ENCODE data around the gene MAST4. TPM values are rescaled to one million over a fixed set of nuclear protein-coding genes. Genes with fewer than 3 reads are reported as not detected.

MAST4 gene
- total and polyA plus RNA-seq, 2 donors (not counting 1 experiment from before 2014, with no cell fraction given), result 2.5 to 57.1 TPM

DNA sequence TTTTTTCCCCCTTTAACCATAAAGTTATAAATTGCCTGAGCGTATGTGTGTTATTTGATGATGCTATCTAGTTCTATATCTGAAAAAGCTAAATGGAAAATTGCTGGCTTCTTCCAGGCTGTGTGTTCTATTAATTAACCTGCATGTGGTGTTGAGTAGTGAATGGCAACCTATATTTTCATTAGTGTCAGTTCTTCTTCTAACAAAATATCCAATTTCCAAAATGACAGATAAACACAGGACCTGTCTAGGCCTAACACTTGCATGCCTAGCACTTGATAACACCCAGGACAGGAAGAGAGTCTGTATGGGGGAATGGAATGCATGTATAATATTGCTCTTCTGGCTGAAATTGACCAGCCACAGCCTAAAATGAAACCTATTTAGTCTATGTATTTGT, 508.7 kb downstream of the MAST4 start:
- no peaks in the 10 kb centered on the region for H4K20me1 ChIP-seq (ENCODE audit: control insufficient read depth, insufficient read depth, low read length, poor library complexity, severe bottlenecking)
- no peak overlapping the region for H3K4me2 ChIP-seq (replicated peaks; ENCODE audit: low read depth, low read length, poor library complexity, severe bottlenecking)
- H2AFZ ChIP-seq (ENCODE audit: insufficient read depth, low read depth, low read length, poor library complexity, severe bottlenecking), result no peak overlapping the region
- H3K9ac ChIP-seq (ENCODE audit: low read length), result no peak overlapping the region
- H3K79me2 ChIP-seq (ENCODE audit: control insufficient read depth, insufficient read depth, low read length), result no peaks in the 10 kb centered on the region
- H3K27ac ChIP-seq (ENCODE audit: low read length in 2 of 2), result no peak overlapping the region
- Mint-ChIP-seq H3K9me3 (ENCODE audit: insufficient read depth) (no peaks in the 10 kb centered on the region), H3K4me3 (no peak overlapping the region), H3K4me1 (no peaks in the 10 kb centered on the region), H3K27ac (no peak overlapping the region), H3K27me3 (no peaks in the 10 kb centered on the region)
- no peaks in the 10 kb centered on the region for H3K4me1 ChIP-seq (ENCODE audit: control insufficient read depth in 2 of 2, insufficient read depth in 2 of 2, low read length in 2 of 2)
- ChIA-PET POLR2A (no interaction called here), CTCF (no interaction called here)
- intact Hi-C loops (cut with micrococcal nuclease), result no loop called here
- TF ChIP-seq, protein P1, sequence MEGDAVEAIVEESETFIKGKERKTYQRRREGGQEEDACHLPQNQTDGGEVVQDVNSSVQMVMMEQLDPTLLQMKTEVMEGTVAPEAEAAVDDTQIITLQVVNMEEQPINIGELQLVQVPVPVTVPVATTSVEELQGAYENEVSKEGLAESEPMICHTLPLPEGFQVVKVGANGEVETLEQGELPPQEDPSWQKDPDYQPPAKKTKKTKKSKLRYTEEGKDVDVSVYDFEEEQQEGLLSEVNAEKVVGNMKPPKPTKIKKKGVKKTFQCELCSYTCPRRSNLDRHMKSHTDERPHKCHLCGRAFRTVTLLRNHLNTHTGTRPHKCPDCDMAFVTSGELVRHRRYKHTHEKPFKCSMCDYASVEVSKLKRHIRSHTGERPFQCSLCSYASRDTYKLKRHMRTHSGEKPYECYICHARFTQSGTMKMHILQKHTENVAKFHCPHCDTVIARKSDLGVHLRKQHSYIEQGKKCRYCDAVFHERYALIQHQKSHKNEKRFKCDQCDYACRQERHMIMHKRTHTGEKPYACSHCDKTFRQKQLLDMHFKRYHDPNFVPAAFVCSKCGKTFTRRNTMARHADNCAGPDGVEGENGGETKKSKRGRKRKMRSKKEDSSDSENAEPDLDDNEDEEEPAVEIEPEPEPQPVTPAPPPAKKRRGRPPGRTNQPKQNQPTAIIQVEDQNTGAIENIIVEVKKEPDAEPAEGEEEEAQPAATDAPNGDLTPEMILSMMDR (IDR thresholded peaks at IDR 0.05), result no peak
- no peak for TF ChIP-seq EZH2 (IDR thresholded peaks at IDR 0.05; ENCODE audit: borderline replicate concordance, insufficient read depth, low read depth, low read length, poor library complexity, severe bottlenecking)
- H3K9me3 ChIP-seq (ENCODE audit: control extremely low read depth in 1 of 3, control insufficient read depth in 2 of 3, insufficient read depth in 1 of 3, low read length in 2 of 3), result no peaks in the 10 kb centered on the region
- no CpG with 5 or more reads among the region's 1 CpG for WGBS (ENCODE audit: insufficient coverage)
- no peak overlapping the region for H3K4me3 ChIP-seq (ENCODE audit: control extremely low read depth in 1 of 5, extremely low read depth in 1 of 5, insufficient read depth in 1 of 5, low read depth in 2 of 5, low read length in 4 of 5)
- H3K27me3 ChIP-seq (replicated peaks in 1 of 4; ENCODE audit: control extremely low read depth in 1 of 4, control insufficient read depth in 3 of 4, insufficient read depth in 4 of 4, low read length in 3 of 4), result no peaks in the 10 kb centered on the region
- no peaks in the 10 kb centered on the region for H3K36me3 ChIP-seq (replicated peaks in 1 of 2; ENCODE audit: control extremely low read depth in 1 of 2, control insufficient read depth in 1 of 2, extremely low read depth in 1 of 2, insufficient read depth in 2 of 2, low read length in 1 of 2)
- ATAC-seq (ENCODE audit: low read depth), result no peak
- DNase-seq, result no peak

DNA sequence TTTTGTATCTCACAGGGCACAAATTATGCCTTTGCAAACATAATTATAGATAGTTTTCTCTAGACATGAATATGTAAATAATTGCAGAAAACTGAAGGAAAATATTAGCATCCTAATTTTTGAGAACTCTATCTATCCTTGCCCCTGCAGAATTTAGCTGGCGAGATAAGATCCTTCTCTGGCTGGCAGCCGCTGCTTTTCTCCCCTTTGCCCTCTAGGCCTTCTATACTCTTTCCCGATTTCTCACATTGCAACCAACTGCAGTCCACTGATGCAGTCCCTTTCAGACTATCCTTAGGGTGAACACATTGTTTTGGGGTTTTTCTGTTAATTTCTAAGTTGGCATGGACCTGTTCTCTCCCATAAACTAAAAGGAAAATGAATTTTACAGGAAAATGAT, 509.1 kb downstream of the MAST4 start:
- POLR2A ChIA-PET, result no interaction called here
- WGBS (ENCODE audit: insufficient coverage), result no CpG with 5 or more reads among the region's 3 CpGs
- Histone ChIP-seq H3K27me3 (replicated peaks in 1 of 4; ENCODE audit: control extremely low read depth in 1 of 4, control insufficient read depth in 3 of 4, insufficient read depth in 4 of 4, low read length in 3 of 4) (no peaks in the 10 kb centered on the region), H4K20me1 (ENCODE audit: control insufficient read depth, insufficient read depth, low read length, poor library complexity, severe bottlenecking) (no peaks in the 10 kb centered on the region), H3K4me2 (replicated peaks; ENCODE audit: low read depth, low read length, poor library complexity, severe bottlenecking) (no peak overlapping the region), H3K4me1 (ENCODE audit: control insufficient read depth in 2 of 2, insufficient read depth in 2 of 2, low read length in 2 of 2) (no peaks in the 10 kb centered on the region), H3K36me3 (replicated peaks in 1 of 2; ENCODE audit: control extremely low read depth in 1 of 2, control insufficient read depth in 1 of 2, extremely low read depth in 1 of 2, insufficient read depth in 2 of 2, low read length in 1 of 2) (no peaks in the 10 kb centered on the region), H3K9ac (ENCODE audit: low read length) (no peak overlapping the region), H3K9me3 (ENCODE audit: control extremely low read depth in 1 of 3, control insufficient read depth in 2 of 3, insufficient read depth in 1 of 3, low read length in 2 of 3) (no peaks in the 10 kb centered on the region), H2AFZ (ENCODE audit: insufficient read depth, low read depth, low read length, poor library complexity, severe bottlenecking) (no peak overlapping the region), H3K79me2 (ENCODE audit: control insufficient read depth, insufficient read depth, low read length) (no peaks in the 10 kb centered on the region), H3K4me3 (ENCODE audit: control extremely low read depth in 1 of 5, extremely low read depth in 1 of 5, insufficient read depth in 1 of 5, low read depth in 2 of 5, low read length in 4 of 5) (no peak overlapping the region), H3K27ac (ENCODE audit: low read length in 2 of 2) (no peak overlapping the region)
- no peak for TF ChIP-seq EZH2 (IDR thresholded peaks at IDR 0.05; ENCODE audit: borderline replicate concordance, insufficient read depth, low read depth, low read length, poor library complexity, severe bottlenecking)
- no peaks in the 10 kb centered on the region for H3K9me3 Mint-ChIP-seq (ENCODE audit: insufficient read depth)
- no peaks in the 10 kb centered on the region for H3K4me1 Mint-ChIP-seq
- DNase-seq (no peak), ATAC-seq (ENCODE audit: low read depth) (no peak)
- H3K27me3 Mint-ChIP-seq, result no peaks in the 10 kb centered on the region
- no peak overlapping the region for H3K4me3 Mint-ChIP-seq
- intact Hi-C loops (cut with micrococcal nuclease), result no loop called here
- CTCF ChIA-PET, result no interaction called here
- H3K27ac Mint-ChIP-seq, result no peak overlapping the region

Measured in B cell (primary cell).